ENCODE data around the gene TPK1. TPM values are rescaled to one million over a fixed set of nuclear protein-coding genes. Genes with fewer than 3 reads are reported as not detected.
"Not testable (repeated sequence)": the region's sequence is repeated elsewhere in the genome, so short reads cannot be mapped to it uniquely, and the experiment has no call there.

Gene TPK1
- total RNA-seq, 2 donors from 2014 or later: 19.9 to 20.6 TPM

DNA sequence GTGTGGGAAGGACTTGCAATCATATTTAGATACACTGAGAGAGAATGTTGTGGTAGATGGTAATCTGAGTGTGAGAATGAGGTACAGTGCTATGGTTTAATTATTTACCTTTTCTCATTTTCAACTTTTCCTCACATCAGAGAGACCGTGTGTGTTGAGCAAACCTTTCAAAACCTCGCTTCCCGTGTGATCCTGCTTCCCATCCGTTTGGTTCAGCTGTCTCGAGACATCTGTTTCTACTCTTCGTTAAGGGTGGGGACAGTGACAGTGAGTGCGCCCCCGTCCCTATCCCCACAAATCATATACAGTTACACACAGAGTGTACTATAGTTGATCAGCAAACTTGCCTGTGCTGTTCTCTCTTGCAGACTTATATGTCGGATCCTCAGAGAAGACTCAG, 399.4 kb downstream of the TPK1 start:
- ATAC-seq (replicated peaks): no peak
- Mint-ChIP-seq H3K4me3 (no peak overlapping the region), H3K27me3 (no peaks in the 10 kb centered on the region), H3K4me1 (no peaks in the 10 kb centered on the region), H3K27ac (no peak overlapping the region), H3K9me3 (no peaks in the 10 kb centered on the region), H3K36me3 (ENCODE audit: low read depth) (no peaks in the 10 kb centered on the region)

DNA sequence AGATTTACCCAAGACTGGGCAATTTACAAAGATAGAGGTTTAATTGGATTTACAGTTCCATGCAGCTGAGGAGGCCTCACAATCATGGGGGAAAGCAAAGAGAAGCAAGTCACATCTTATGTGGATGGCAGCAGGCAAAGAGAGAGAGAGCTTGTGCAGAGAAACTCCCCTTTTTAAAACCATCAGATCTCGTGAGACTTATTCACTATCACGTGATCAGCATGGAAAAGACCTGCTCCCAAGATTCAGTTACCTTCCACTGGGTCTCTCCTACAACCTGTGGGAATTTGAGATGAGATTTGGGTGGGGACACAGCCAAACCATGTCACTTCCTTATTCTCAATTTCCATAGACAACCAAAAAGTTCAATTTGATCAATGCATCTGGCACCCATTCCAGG, 407.4 kb downstream of the TPK1 start:
- H3K4me1 Mint-ChIP-seq: no peaks in the 10 kb centered on the region
- H3K9me3 Mint-ChIP-seq: peaks cover 17% of the 10 kb centered on the region
- no peaks in the 10 kb centered on the region for H3K36me3 Mint-ChIP-seq (ENCODE audit: low read depth)
- no peak overlapping the region for H3K27ac Mint-ChIP-seq
- H3K4me3 Mint-ChIP-seq: no peak overlapping the region
- peaks cover 3% of the 10 kb centered on the region for H3K27me3 Mint-ChIP-seq
- ATAC-seq (replicated peaks): no peak

DNA sequence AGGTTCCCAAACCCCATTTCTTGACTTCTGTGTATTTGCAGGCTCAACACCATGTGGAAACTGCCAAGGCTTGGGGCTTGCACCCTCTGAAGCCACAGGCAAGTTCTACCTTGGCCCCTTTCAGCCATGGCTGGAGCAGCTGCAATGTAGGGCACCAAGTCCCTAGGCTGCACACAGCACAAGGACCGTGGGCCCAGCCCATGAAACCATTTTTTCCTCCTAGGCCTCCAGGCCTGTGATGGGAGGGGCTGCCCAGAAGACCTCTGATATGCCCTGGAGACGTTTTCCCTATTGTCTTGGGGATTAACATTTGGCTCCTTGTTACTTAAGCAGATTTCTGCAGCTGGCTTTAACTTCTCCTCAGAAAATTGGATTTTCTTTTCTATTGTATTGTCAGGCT, 408.3 kb downstream of the TPK1 start:
- H3K4me1 Mint-ChIP-seq; H3K4me3 Mint-ChIP-seq; H3K36me3 Mint-ChIP-seq (ENCODE audit: low read depth); ATAC-seq (replicated peaks); H3K27ac Mint-ChIP-seq; H3K27me3 Mint-ChIP-seq: not testable (repeated sequence)
- peaks cover 17% of the 10 kb centered on the region for H3K9me3 Mint-ChIP-seq

DNA sequence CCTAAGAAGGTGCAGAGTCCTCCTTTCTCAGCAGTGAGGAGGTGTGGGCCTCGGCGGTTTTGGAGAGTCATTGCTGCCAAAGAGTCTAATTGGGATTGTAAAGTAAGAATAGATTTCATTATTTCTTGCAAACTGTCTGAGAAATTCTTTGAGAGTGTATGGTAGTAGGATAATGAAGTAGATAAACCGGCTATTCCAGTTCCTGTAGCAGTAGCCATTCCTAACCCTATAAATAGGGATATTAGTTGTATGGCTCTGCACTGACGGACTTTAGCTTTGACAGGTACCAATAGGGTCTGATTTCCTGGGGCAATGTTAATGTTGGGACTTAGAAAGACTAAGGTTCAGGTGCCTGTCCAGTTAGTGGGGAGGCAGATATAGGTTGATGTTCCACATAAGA, 416.9 kb downstream of the TPK1 start:
- H3K9me3 Mint-ChIP-seq; ATAC-seq (replicated peaks); H3K27ac Mint-ChIP-seq; H3K4me3 Mint-ChIP-seq; H3K36me3 Mint-ChIP-seq (ENCODE audit: low read depth); H3K4me1 Mint-ChIP-seq: not testable (repeated sequence)
- H3K27me3 Mint-ChIP-seq: peaks cover 14% of the 10 kb centered on the region

DNA sequence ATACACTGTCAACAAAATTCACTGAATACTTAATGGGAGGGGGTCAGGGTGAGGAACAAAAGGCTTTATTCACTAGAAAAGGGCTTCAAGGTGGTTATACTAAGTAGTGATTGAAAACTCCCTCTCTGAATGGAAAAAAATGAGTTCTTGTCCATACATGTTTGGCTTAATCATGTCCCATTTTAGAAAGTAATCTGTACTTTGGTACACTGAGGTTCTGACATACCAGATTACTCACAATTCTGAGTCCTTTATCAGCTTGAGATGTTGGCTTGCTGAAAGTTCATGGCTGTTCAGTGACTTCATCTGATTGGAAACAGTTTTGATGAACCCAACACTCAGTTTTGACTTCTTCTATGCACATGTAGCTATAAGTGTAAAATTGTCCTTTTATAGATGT, 419.5 kb downstream of the TPK1 start:
- Mint-ChIP-seq H3K27me3 (peaks cover 14% of the 10 kb centered on the region), H3K4me1 (no peaks in the 10 kb centered on the region), H3K9me3 (no peaks in the 10 kb centered on the region), H3K36me3 (ENCODE audit: low read depth) (no peaks in the 10 kb centered on the region), H3K27ac (no peak overlapping the region), H3K4me3 (no peak overlapping the region)
- no peak for ATAC-seq (replicated peaks)

DNA sequence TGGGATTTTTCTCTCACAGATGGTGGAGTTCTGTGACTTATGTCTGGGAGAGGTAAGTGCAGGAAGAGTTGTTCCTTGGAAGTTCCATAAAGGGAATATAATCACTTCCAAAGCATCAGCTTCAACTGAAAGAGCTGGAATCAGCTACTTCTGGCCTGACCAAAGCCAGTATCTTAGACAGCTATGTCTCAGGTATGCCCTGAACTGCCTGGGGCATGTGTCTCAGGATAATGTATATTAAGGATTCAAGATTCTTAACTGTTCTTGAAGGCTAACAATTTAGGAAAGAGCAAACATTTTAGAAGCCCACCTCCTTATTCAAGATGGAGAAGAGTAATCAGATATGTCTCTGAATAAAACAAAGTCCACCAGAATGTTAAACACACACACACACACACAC, 420.0 kb downstream of the TPK1 start:
- ATAC-seq (replicated peaks): no peak
- H3K27ac Mint-ChIP-seq: no peak overlapping the region
- H3K4me1 Mint-ChIP-seq: no peaks in the 10 kb centered on the region
- no peak overlapping the region for H3K4me3 Mint-ChIP-seq
- H3K9me3 Mint-ChIP-seq: no peaks in the 10 kb centered on the region
- no peaks in the 10 kb centered on the region for H3K36me3 Mint-ChIP-seq (ENCODE audit: low read depth)
- H3K27me3 Mint-ChIP-seq: peaks cover 15% of the 10 kb centered on the region

DNA sequence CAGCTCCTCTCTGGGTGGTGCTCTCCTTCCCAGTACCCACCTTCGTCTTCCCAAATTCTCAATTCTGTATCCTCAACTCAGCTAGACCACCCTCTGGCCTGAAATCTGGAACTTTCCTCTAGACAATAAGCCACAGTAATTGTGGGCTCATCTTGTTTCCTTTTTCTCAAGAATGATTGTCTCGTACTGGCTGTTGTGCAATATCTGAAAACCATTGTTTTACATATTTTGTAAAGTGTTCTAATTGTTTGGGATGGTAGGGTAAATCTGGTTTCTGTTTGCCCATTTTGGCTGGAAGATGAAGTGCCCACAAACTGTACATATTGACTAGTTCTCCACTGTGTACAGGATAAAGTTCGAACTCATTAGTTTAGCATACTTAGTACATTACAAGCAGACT, 421.0 kb downstream of the TPK1 start:
- no peak overlapping the region for H3K4me3 Mint-ChIP-seq
- no peaks in the 10 kb centered on the region for H3K9me3 Mint-ChIP-seq
- H3K36me3 Mint-ChIP-seq (ENCODE audit: low read depth): no peaks in the 10 kb centered on the region
- H3K27ac Mint-ChIP-seq: no peak overlapping the region
- H3K27me3 Mint-ChIP-seq: peaks cover 19% of the 10 kb centered on the region
- no peak for ATAC-seq (replicated peaks)
- H3K4me1 Mint-ChIP-seq: no peaks in the 10 kb centered on the region

DNA sequence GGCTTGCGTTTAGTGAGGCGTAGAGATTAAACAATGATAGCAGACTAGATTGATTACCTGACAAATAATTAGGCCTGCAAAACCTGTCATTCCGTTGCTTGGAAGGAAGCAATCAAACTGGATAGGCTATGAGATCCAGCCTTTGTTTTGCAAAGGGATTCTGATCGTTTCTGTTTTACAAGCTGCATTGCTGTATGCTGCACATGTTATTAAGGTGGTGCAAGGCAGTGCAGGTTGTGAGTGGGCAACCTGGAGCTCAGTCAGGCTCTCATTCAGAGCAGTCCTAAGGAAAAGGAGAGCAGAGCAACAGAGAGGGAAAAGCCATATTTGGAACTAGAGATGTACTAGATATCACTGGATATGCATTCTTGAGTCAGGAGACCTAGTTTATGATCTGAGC, 425.4 kb downstream of the TPK1 start:
- Mint-ChIP-seq H3K27me3 (peaks cover 17% of the 10 kb centered on the region), H3K9me3 (no peaks in the 10 kb centered on the region), H3K36me3 (ENCODE audit: low read depth) (no peaks in the 10 kb centered on the region), H3K4me1 (no peaks in the 10 kb centered on the region), H3K4me3 (no peak overlapping the region), H3K27ac (no peak overlapping the region)
- ATAC-seq (replicated peaks): no peak

DNA sequence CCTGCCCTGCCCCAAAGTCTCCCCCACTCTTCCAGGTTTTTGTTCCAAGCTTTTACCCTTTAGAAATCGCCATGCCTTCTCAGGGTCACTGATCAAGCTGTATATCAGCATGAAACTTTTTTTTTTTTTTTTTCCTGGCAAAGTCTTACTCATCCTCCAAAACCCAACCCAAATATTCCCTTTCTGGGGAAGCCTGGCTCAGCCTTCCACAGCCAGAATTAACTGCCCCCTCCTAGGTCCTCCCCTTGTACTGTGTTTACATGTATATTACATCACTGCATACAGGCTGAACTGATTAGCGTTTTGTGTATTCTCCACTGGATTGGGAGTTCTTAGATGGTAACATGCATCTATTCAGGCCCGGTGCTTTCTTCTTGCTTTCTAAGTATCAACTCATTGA, 427.7 kb downstream of the TPK1 start:
- Mint-ChIP-seq H3K27ac (no peak overlapping the region), H3K36me3 (ENCODE audit: low read depth) (no peaks in the 10 kb centered on the region), H3K27me3 (peaks cover 8% of the 10 kb centered on the region), H3K4me1 (no peaks in the 10 kb centered on the region), H3K9me3 (no peaks in the 10 kb centered on the region), H3K4me3 (no peak overlapping the region)
- no peak for ATAC-seq (replicated peaks)

DNA sequence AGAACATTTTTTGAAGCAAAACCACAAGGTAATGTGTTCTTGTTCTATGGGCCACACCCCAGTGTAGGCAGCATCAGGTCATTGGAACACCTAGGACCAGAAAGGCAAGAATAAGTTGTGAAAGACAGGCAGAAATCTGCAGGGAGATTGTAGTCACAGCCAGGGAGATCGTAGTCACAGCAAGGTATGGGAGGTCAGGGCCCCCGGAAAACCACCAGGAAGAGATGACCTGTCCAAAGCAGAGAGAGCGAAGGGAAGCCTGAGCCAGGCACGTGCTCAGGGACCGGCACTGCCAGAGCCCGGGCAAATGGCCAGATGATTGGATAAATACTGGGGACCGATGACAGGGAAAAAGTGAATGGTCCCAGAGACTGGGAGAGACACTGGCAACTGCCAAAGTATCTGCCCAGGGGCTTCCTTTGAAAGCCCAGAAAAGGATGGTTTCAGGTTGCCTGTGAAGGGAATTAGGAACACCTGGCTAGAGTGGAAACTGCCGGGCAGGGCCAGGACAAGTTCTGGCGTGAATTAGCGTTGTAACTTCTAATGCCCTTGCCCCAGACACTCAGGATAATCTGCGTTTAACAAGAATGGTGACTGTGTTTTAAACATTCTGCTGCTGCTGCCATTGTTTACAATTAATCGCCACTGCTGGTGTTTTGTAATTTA, 428.5 kb downstream of the TPK1 start:
- H3K4me3 Mint-ChIP-seq: no peak overlapping the region
- H3K4me1 Mint-ChIP-seq: no peaks in the 10 kb centered on the region
- no peak overlapping the region for H3K27ac Mint-ChIP-seq
- no peaks in the 10 kb centered on the region for H3K36me3 Mint-ChIP-seq (ENCODE audit: low read depth)
- ATAC-seq (replicated peaks): no peak
- no peaks in the 10 kb centered on the region for H3K9me3 Mint-ChIP-seq
- peaks cover 8% of the 10 kb centered on the region for H3K27me3 Mint-ChIP-seq

DNA sequence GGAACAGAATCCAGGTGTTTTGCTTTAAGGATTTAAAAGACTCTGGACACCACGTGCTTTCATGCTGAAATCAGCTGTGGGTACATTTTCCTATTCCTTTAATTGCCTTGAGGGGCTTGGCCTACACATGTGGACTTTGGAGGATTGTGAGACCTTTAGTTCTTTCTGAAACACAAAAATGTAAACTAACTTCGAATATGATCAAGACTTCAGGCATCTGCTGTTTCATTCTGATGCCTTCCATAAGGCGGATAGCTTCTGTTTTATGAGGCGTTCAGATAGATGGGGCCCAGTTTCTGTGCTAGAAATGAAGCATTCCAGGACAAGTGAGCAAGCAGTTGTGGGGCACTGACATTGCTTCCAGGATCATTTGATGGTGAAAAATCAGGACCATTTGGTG, 430.9 kb downstream of the TPK1 start:
- H3K27me3 Mint-ChIP-seq: peaks cover 9% of the 10 kb centered on the region
- H3K4me1 Mint-ChIP-seq: no peaks in the 10 kb centered on the region
- no peaks in the 10 kb centered on the region for H3K9me3 Mint-ChIP-seq
- H3K27ac Mint-ChIP-seq: no peak overlapping the region
- H3K4me3 Mint-ChIP-seq: no peak overlapping the region
- no peaks in the 10 kb centered on the region for H3K36me3 Mint-ChIP-seq (ENCODE audit: low read depth)
- ATAC-seq (replicated peaks): no peak

DNA sequence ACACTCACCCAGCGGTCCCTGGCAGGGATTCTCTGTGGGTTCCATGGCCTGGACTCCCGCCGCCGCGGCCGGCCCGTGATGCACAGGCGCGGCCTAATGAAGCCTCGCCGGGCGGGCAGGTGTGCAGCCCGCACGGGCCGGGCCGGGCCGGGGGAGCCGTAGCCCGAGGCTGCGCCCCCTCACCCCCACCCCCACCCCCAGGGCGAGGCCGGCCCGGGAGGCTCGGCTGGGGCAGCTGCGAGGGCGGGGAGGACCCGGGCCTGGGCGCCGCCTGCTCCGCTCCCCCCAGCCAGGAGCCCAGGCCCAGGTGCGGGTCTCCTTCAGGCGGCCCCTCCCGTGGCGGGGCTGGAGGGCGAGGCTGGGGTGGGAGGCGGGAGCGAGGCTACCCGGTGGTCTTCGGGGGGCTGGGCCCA, 432.2 kb downstream of the TPK1 start, which contains the start of gene NOBOX:
Gene NOBOX, minus strand, starts transcription at position 45 of the 413 bp plus-strand sequence.
- H3K36me3 Mint-ChIP-seq (ENCODE audit: low read depth): no peaks in the 10 kb centered on the region
- no peak within 1 kb of the TSS for H3K4me3 Mint-ChIP-seq
- H3K27me3 Mint-ChIP-seq: peaks cover 9% of the 10 kb centered on the region
- H3K4me1 Mint-ChIP-seq: no peaks in the 10 kb centered on the region
- no peak within 1 kb of the TSS for H3K27ac Mint-ChIP-seq
- no peaks in the 10 kb centered on the region for H3K9me3 Mint-ChIP-seq
- no peak for ATAC-seq (replicated peaks)

DNA sequence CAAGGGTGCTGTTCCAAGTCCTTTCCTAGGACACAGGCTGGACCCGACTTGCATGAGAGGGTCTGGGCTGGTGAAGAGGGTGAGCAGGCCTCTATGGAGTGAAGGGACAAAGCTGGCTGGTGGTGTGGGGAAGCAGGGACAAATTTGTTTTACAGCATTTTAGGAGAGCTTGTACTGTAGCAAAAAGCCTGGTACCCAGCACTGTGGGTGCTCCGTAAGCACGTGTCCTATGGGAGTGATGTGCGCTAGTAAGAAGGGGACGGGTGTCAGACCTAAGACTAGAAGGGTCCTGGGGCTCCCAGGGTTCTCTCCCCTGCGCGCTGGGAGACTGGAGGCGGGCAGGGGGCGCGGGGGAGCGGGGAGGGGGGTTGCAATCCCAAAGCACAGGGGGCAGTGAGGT, 432.8 kb downstream of the TPK1 start:
- H3K27me3 Mint-ChIP-seq: peaks cover 8% of the 10 kb centered on the region
- no peaks in the 10 kb centered on the region for H3K9me3 Mint-ChIP-seq
- H3K27ac Mint-ChIP-seq: no peak overlapping the region
- no peaks in the 10 kb centered on the region for H3K4me1 Mint-ChIP-seq
- H3K4me3 Mint-ChIP-seq: no peak overlapping the region
- H3K36me3 Mint-ChIP-seq (ENCODE audit: low read depth): no peaks in the 10 kb centered on the region
- ATAC-seq (replicated peaks): no peak
